HCT116 (cell line): ENCODE data around the gene GP1BB. TPM values are rescaled to one million over a fixed set of nuclear protein-coding genes. Genes with fewer than 3 reads are reported as not detected.
A peak's percentile ranks its signal among the peaks of the same experiment; 100 is the strongest.

Source experiments
- ATAC-seq: fragments of 200-7000 bp; cut with Tn5 transposase; 2 replicates; pipeline ENCODE4 v1.9.1; 2020; ENCODE audit warnings: mild to moderate bottlenecking, moderate library complexity
- BruUV-seq: library from RNA; stranded (reverse); fragments of 400-500 nt; replicated peaks from 2 replicates; lab custom pipeline; 2021; lab: Mats Ljungman, UMichigan
- CTCF ChIA-PET: fragments of 300-600 bp; sonication (Branson Sonifier 250); formaldehyde crosslinking; loops from one replicate; lab custom pipeline; 2021; ENCODE audit warnings: antibody characterized with exemption; lab: Charles Lee
- POLR2A ChIA-PET: fragments of 300-600, 350-600 bp; sonication (Branson Sonifier 250); formaldehyde crosslinking; loops from one replicate; lab custom pipeline; 2021; ENCODE audit warnings: antibody characterized with exemption; lab: Charles Lee
- RAD21 ChIA-PET, 2 experiments: fragments of 300-600 bp; sonication (Branson Sonifier 250); formaldehyde crosslinking; loops; one replicate each; lab custom pipeline; 2023; ENCODE audit warnings: low total read pairs in 2 of 2; ENCODE audit not compliant: uncharacterized antibody in 2 of 2, unreplicated experiment in 2 of 2, low non-redundant PET in 1 of 2; lab: Charles Lee
- DNase-seq: peaks from one replicate; pipeline ENCODE4 v3.0.0-alpha.2; 2010; ENCODE audit warnings: low read depth, low spot score
- H2AFZ ChIP-seq: fragments of 200-600 bp; shearing (Covaris generic), sonication (generic); 2 replicates; pipeline ENCODE4 v1.6.1; 2017; ENCODE audit warnings: low read depth, mixed run types, mixed read lengths, antibody characterized with exemption, low read length; ENCODE audit not compliant: poor library complexity, severe bottlenecking
- H3K27ac ChIP-seq: 2 replicates; pipeline ENCODE4 v1.5.1; 2012; ENCODE audit warnings: low read depth, low read length
- H3K27me3 ChIP-seq: fragments of 200-600 bp; sonication (generic); 2 replicates; pipeline ENCODE4 v1.6.1; 2016; ENCODE audit warnings: mixed run types, low read length, mixed read lengths; ENCODE audit not compliant: insufficient read depth
- H3K36me3 ChIP-seq, 2 experiments: fragments of 200-500 bp in 1 of 2; fragments of 200-600 bp in 1 of 2; sonication (Bioruptor generic) in 1 of 2; sonication (generic) in 1 of 2; 2 replicates each; pipeline versions ENCODE4 v1.5.1 to v1.6.1; 2014 to 2016; ENCODE audit warnings: low read length in 2 of 2, inconsistent platforms in 1 of 2, mixed read lengths in 1 of 2, mixed run types in 1 of 2; ENCODE audit not compliant: insufficient read depth in 2 of 2, control insufficient read depth in 1 of 2
- H3K4me1 ChIP-seq, 2 experiments: fragments of 200-600 bp in 1 of 2; sonication (generic) in 1 of 2; 2 replicates each; pipeline versions ENCODE4 v1.5.1 to v1.6.1; 2012 to 2017; ENCODE audit warnings: low read length in 2 of 2, inconsistent platforms in 1 of 2, mild to moderate bottlenecking in 1 of 2, mixed read lengths in 1 of 2, mixed run types in 1 of 2, moderate library complexity in 1 of 2; ENCODE audit not compliant: insufficient read depth in 2 of 2, control insufficient read depth in 1 of 2
- H3K4me2 ChIP-seq: fragments of 200-600 bp; sonication (generic); 2 replicates; pipeline ENCODE4 v1.6.1; 2017; ENCODE audit warnings: mixed run types, low read length, mixed read lengths
- H3K4me3 ChIP-seq, 2 experiments: fragments of 200-600 bp in 1 of 2; sonication (generic) in 1 of 2; replicated peaks in 1 of 2; 2 replicates each; pipeline ENCODE4 v1.5.1; 2011 to 2016; ENCODE audit warnings: low read length in 2 of 2, control low read depth in 1 of 2, low read depth in 1 of 2, mild to moderate bottlenecking in 1 of 2, mixed read lengths in 1 of 2, mixed run types in 1 of 2
- H3K79me2 ChIP-seq: fragments of 200-600 bp; sonication (generic); 2 replicates; pipeline ENCODE4 v1.6.1; 2017; ENCODE audit warnings: mild to moderate bottlenecking, mixed run types, low read length, moderate library complexity, mixed read lengths; ENCODE audit not compliant: insufficient read depth
- H3K9ac ChIP-seq: fragments of 200-600 bp; sonication (generic); 2 replicates; pipeline ENCODE4 v1.6.1; 2016; ENCODE audit warnings: low read length, mixed read lengths
- H3K9me2 ChIP-seq: fragments of 200-600 bp; sonication (generic), shearing (Covaris generic); 2 replicates; pipeline ENCODE4 v1.6.1; 2017; ENCODE audit warnings: mixed run types, mild to moderate bottlenecking, moderate library complexity; ENCODE audit not compliant: insufficient read depth
- H3K9me3 ChIP-seq, 2 experiments: fragments of 200-500 bp in 1 of 2; fragments of 200-600 bp in 1 of 2; sonication (Bioruptor generic) in 1 of 2; sonication (generic) in 1 of 2; 2 replicates each; pipeline ENCODE4 v1.6.1; 2014 to 2017; ENCODE audit warnings: low read length in 2 of 2, mixed read lengths in 2 of 2, inconsistent platforms in 1 of 2, low read depth in 1 of 2, mild to moderate bottlenecking in 1 of 2, mixed run types in 1 of 2, moderate library complexity in 1 of 2; ENCODE audit not compliant: control insufficient read depth in 1 of 2, insufficient read depth in 1 of 2
- H4K20me1 ChIP-seq: fragments of 200-600 bp; sonication (generic), shearing (Covaris generic); 2 replicates; pipeline ENCODE4 v1.6.1; 2017; ENCODE audit warnings: mixed run types, mild to moderate bottlenecking, moderate library complexity; ENCODE audit not compliant: insufficient read depth
- ATF3 ChIP-seq: IDR thresholded peaks from 2 replicates; pipeline ENCODE4 v1.6.1; 2012
- CEBPB ChIP-seq: IDR thresholded peaks from 2 replicates; pipeline ENCODE4 v1.6.1; 2012; ENCODE audit warnings: low read depth
- CTCF ChIP-seq, 3 experiments: fragments of 200-600 bp in 1 of 3; sonication (generic) in 1 of 3; IDR thresholded peaks in 2 of 3; conservative IDR thresholded peaks in 1 of 3; 2 replicates each; pipeline ENCODE4 v1.5.1; 2012 to 2017; ENCODE audit warnings: low read depth in 2 of 3, low read length in 2 of 3, antibody characterized with exemption in 1 of 3, borderline replicate concordance in 1 of 3, control low read depth in 1 of 3, mild to moderate bottlenecking in 1 of 3, mixed read lengths in 1 of 3, mixed run types in 1 of 3, moderate library complexity in 1 of 3; ENCODE audit not compliant: insufficient read depth in 1 of 3
- EGR1 ChIP-seq: IDR thresholded peaks from 2 replicates; pipeline ENCODE4 v1.6.1; 2012; ENCODE audit warnings: low read depth
- ELF1 ChIP-seq: IDR thresholded peaks from 2 replicates; pipeline ENCODE4 v1.6.1; 2012; ENCODE audit warnings: low read depth, borderline replicate concordance
- EZH2 ChIP-seq: fragments of 200-600 bp; sonication (generic); IDR thresholded peaks from 2 replicates; pipeline ENCODE4 v1.6.1; 2017; ENCODE audit warnings: antibody characterized with exemption, mixed run types
- EZH2phosphoT487 ChIP-seq: fragments of 200-600 bp; IDR thresholded peaks from 2 replicates; pipeline ENCODE4 v1.6.1; 2018; ENCODE audit warnings: antibody characterized with exemption, borderline replicate concordance
- FOSL1 ChIP-seq: IDR thresholded peaks from 2 replicates; pipeline ENCODE4 v1.6.1; 2012; ENCODE audit warnings: low read depth
- JUND ChIP-seq: IDR thresholded peaks from 2 replicates; pipeline ENCODE4 v1.6.1; 2012
- MAX ChIP-seq: IDR thresholded peaks from 2 replicates; pipeline ENCODE4 v1.6.1; 2012
- POLR2A ChIP-seq: IDR thresholded peaks from 2 replicates; pipeline ENCODE4 v1.7.0; 2011; ENCODE audit warnings: borderline replicate concordance; ENCODE audit not compliant: insufficient read depth, insufficient read length; ENCODE audit errors: extremely low read depth
- POLR2AphosphoS5 ChIP-seq: IDR thresholded peaks from 2 replicates; pipeline ENCODE4 v1.6.1; 2011; ENCODE audit warnings: mild to moderate bottlenecking, low read depth, low read length, moderate library complexity
- SIN3A ChIP-seq: IDR thresholded peaks from 2 replicates; pipeline ENCODE4 v1.6.1; 2012; ENCODE audit warnings: low read depth
- SP1 ChIP-seq: IDR thresholded peaks from 2 replicates; pipeline ENCODE4 v1.6.1; 2012; ENCODE audit warnings: low read depth
- SRF ChIP-seq: IDR thresholded peaks from 2 replicates; pipeline ENCODE4 v1.6.1; 2012; ENCODE audit warnings: low read depth
- TCF7L2 ChIP-seq: IDR thresholded peaks from 2 replicates; pipeline ENCODE4 v1.7.0; 2011; ENCODE audit warnings: borderline replicate concordance, inconsistent platforms; ENCODE audit not compliant: insufficient read depth, insufficient read length; ENCODE audit errors: extremely low read depth
- YY1 ChIP-seq: IDR thresholded peaks from 2 replicates; pipeline ENCODE4 v1.6.1; 2011; ENCODE audit warnings: low read length, low read depth, moderate library complexity, mild to moderate bottlenecking; ENCODE audit not compliant: insufficient replicate concordance; ENCODE audit errors: extremely low read depth
- ZFX ChIP-seq: fragments of 450-650 bp; IDR thresholded peaks from 2 replicates; pipeline ENCODE4 v1.6.1; 2017
- ZNF274 ChIP-seq: fragments of 200-500 bp; sonication (Bioruptor generic); IDR thresholded peaks from 2 replicates; pipeline ENCODE4 v1.6.1; 2014; ENCODE audit warnings: mild to moderate bottlenecking, low read depth, low read length, inconsistent platforms
- intact Hi-C: fragments of 100-400 bp; cut with micrococcal nuclease; formaldehyde crosslinking; loops from 2 replicates; pipeline ENCODE4 v1.10.0; 2022
- total RNA-seq: library from RNA; stranded (reverse); gene quantifications from one replicate; pipeline ENCODE4 v1.2.1, GENCODE V29; 2021; ENCODE audit not compliant: unreplicated experiment

Gene GP1BB
- total RNA-seq, 1 experiment from 2014 or later = 4.8 TPM

- TF ChIP-seq CEBPB = no peak
- no peak for TF ChIP-seq POLR2A
- TF ChIP-seq EZH2 = no peak
- TF ChIP-seq EZH2phosphoT487 = no peak
- no peak for TF ChIP-seq JUND
Measured at GRCh38 chr22:19716829-19717105, 6.6 kb upstream of the GP1BB start (continued).

GRCh38 chr22:19717181-19717580, 6.2 kb upstream of the GP1BB start:
- H3K9me3 ChIP-seq = no peaks in the 10 kb centered on the region
- BruUV-seq = no TSS peak
- no peak overlapping the region for H3K4me3 ChIP-seq
- ChIA-PET POLR2A (no interaction called here), RAD21 (no interaction called here)
- H3K27ac ChIP-seq = no peak overlapping the region
- peak overlapping the region; percentile 73; the same call in 1 of the 2 replicates for H3K4me2 ChIP-seq
- H3K36me3 ChIP-seq = no peaks in the 10 kb centered on the region
- intact Hi-C loops = loop anchor here (5.0 to 10.0 kb wide), 2 partner anchors 35 to 422 kb away; partner anchors contain the start of gene CLTCL1
- no peak for DNase-seq
- no peak overlapping the region for H2AFZ ChIP-seq
- no peaks in the 10 kb centered on the region for H4K20me1 ChIP-seq
- H3K79me2 ChIP-seq = no peaks in the 10 kb centered on the region
- TF ChIP-seq SRF (no peak), SIN3A (no peak), ZFX (no peak), CEBPB (no peak), ZNF274 (no peak), EZH2phosphoT487 (no peak), EGR1 (no peak), YY1 (no peak), CTCF (IDR thresholded peaks at IDR 0.05 in 2 of 3, conservative IDR thresholded peaks at IDR 0.05 in 1 of 3; ENCODE audit: borderline replicate concordance in 1 of 3, insufficient read depth in 1 of 3, low read depth in 2 of 3, low read length in 2 of 3) (no peak), MAX (no peak), POLR2AphosphoS5 (no peak), FOSL1 (no peak), POLR2A (no peak), TCF7L2 (no peak), EZH2 (no peak), ELF1 (no peak), ATF3 (no peak), SP1 (no peak), JUND (no peak)
- TF ChIP-seq, all 23 proteins: peak for 0
- CTCF ChIA-PET = interaction anchor here (1.0 to 1.6 kb wide), 2 partner anchors 13 to 37 kb away, joined by 4 to 5 read pairs; no protein-coding TSS in a partner anchor
- Histone ChIP-seq H3K27me3 (no peaks in the 10 kb centered on the region), H3K9me2 (no peaks in the 10 kb centered on the region), H3K9ac (no peak overlapping the region), H3K4me1 (peaks cover 5 to 28% of the 10 kb centered on the region in 2 experiments; a peak in 3 of 4 replicates)
- ATAC-seq = no peak
